Activated naive CD8-positive, alpha-beta T cell (primary cell): ENCODE measurements around the gene CACYBP.

ENCODE experiments used
- H3K27ac Mint-ChIP-seq: one replicate; pipeline ENCODE4 v1.8.0; 2021; ENCODE audit warnings: mixed read lengths
- H3K27me3 Mint-ChIP-seq: one replicate; pipeline ENCODE4 v1.8.0; 2021; ENCODE audit warnings: mixed read lengths
- H3K36me3 Mint-ChIP-seq: one replicate; pipeline ENCODE4 v1.8.0; 2021; ENCODE audit warnings: mixed read lengths
- H3K4me1 Mint-ChIP-seq: one replicate; pipeline ENCODE4 v1.8.0; 2021; ENCODE audit warnings: low read depth, mixed read lengths
- H3K4me3 Mint-ChIP-seq: one replicate; pipeline ENCODE4 v1.8.0; 2021; ENCODE audit warnings: mild to moderate bottlenecking, mixed read lengths
- H3K9me3 Mint-ChIP-seq: one replicate; pipeline ENCODE4 v1.8.0; 2021; ENCODE audit warnings: low read depth, mixed read lengths

The CACYBP gene, protein sequence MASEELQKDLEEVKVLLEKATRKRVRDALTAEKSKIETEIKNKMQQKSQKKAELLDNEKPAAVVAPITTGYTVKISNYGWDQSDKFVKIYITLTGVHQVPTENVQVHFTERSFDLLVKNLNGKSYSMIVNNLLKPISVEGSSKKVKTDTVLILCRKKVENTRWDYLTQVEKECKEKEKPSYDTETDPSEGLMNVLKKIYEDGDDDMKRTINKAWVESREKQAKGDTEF

DNA sequence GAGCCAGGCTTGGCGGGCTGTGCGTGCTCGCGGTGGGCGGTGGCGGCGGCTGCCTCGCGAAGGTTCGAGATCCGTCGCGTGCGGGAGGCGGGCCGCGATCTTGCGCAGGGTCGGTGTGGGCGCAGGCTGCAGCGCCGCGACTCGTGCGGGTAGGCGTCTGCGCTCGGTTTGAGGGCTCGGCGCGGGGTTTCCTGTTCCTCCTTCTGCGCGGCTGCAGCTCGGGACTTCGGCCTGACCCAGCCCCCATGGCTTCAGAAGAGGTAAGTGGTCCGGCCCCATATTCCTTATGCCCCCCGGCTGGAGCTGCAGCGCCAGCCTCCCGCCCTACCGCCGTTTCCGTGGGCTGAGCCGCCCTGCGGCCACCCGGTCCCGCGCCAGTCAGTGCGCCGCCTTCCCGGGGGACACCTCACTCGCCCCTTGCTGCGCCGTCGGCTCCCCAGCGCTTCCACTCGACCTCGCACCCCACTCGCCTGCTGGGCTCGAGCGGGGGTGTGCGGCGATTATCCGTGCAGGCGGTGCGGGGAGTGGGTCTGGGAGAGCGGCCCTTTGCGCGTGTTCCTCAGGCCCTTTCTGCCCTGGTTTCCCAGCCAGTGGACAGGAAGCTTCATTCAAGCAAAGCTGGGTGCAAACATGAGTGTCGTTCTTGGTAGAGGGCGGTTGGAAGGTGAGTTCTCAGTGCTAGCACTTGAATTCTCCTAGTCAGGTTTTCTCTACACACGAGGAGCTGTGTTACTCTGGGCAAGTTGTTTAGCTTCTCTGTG, at the start of gene CACYBP:
Gene CACYBP, plus strand, starts transcription at position 12 of the 761 bp plus-strand sequence. Its CDS starts 234 bp downstream, at position 246.
- H3K4me3 Mint-ChIP-seq: no peak within 1 kb of the TSS
- H3K36me3 Mint-ChIP-seq: peaks cover 7% of the 10 kb centered on the region
- H3K9me3 Mint-ChIP-seq: no peaks in the 10 kb centered on the region
- H3K4me1 Mint-ChIP-seq: peaks cover 48% of the 10 kb centered on the region
- no peaks in the 10 kb centered on the region for H3K27me3 Mint-ChIP-seq
- peak within 1 kb of the TSS; percentile 88 for H3K27ac Mint-ChIP-seq

GRCh38 chr1:174953285-174954072, 46.3 kb upstream of the CACYBP start:
- Mint-ChIP-seq H3K4me3 (no peak overlapping the region), H3K9me3 (no peaks in the 10 kb centered on the region), H3K27ac (no peak overlapping the region), H3K27me3 (no peaks in the 10 kb centered on the region), H3K36me3 (no peaks in the 10 kb centered on the region), H3K4me1 (peaks cover 27% of the 10 kb centered on the region)

DNA sequence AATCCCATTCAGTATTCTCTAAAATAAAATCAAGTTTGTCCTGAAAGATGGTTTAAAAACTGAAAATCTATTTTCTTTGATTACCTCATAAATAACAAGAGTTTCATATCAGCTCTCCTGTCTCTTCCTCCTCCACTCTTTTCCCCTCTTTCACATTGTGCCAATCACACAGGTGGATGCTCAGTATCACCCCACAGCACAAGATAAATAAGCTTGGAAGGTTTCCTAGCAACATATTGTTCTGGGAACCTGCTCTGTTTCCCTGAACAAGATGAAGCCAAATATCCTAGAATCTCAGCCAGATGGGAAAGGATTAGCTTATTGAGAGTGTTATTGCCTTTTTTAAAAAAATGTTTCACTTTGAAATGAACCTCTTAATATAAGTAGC, 45.7 kb upstream of the CACYBP start:
- peaks cover 28% of the 10 kb centered on the region for H3K4me1 Mint-ChIP-seq

DNA sequence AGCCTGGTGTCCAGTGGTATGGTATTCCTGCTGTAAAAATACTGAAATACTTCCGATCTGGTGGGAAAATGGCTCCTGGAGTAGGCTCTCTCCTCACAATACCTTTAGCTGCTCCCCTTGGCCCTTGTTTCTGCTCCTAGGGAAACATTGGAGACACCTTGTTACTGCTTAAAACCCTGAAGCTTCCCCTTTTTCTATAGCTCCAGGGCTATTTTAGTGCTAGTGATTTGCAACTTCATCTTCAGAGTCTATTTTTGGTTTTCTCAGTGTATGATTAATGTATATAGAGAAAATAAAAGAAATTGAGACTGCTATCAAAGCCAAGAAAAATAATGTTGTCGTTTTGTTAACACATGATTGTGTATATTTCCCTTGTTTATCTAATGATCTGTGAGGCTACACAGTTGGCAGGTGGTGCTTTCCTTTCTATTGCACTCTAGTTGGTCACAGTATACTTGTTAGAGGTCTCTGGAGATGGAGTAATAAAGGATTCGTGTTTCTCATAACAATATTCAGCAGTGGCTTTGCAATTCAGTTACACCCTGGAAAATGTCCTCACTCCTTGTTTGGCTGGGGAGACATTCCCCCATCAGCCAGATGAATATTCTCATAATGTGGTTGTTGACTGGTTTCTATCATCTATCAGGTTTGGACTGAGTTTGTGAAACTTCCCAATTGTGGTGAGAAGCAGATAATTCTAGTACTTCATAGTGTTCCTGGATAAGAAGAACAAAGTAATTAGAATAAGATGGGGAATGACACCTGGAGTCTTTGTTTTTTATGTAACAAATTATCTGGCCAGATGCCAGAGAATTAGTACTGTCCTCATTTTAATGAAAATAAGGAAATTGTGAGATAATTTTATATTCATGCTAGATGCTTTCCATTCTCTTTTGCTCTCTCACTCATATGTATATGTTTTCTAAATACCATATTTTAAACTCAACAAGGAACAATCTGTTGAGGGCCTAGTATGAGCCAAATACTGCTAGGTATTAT, 44.8 kb upstream of the CACYBP start:
- Mint-ChIP-seq H3K27ac (no peak overlapping the region), H3K9me3 (no peaks in the 10 kb centered on the region), H3K36me3 (no peaks in the 10 kb centered on the region), H3K4me1 (peaks cover 28% of the 10 kb centered on the region), H3K27me3 (no peaks in the 10 kb centered on the region), H3K4me3 (no peak overlapping the region)

More for the DNA sequence above, 45.7 kb upstream of the CACYBP start:
- Mint-ChIP-seq H3K9me3 (no peaks in the 10 kb centered on the region), H3K27me3 (no peaks in the 10 kb centered on the region), H3K36me3 (no peaks in the 10 kb centered on the region), H3K4me3 (no peak overlapping the region), H3K27ac (no peak overlapping the region)

GRCh38 chr1:174956086-174956485, 43.7 kb upstream of the CACYBP start:
- Mint-ChIP-seq H3K4me1 (peaks cover 28% of the 10 kb centered on the region), H3K9me3 (no peaks in the 10 kb centered on the region), H3K27me3 (no peaks in the 10 kb centered on the region), H3K4me3 (no peak overlapping the region), H3K36me3 (no peaks in the 10 kb centered on the region), H3K27ac (no peak overlapping the region)

DNA sequence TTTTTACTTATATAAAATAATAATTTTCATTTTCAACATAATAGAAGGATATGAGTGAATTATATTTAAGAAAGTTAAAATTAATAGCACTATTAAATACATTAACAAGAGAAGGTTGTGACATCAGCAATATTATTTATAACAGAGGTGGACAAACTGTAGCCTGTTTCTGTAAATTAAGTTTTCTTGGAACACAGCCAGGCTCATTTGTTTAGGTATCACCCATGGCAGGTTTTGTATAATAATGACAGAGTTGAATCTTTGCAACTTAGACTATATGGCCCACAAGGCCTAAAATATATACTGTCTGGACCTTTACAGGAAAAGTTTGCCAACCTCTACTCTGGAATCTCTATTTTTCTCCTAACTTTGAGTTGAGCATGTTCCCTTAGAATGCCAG, 42.8 kb upstream of the CACYBP start:
- no peak overlapping the region for H3K27ac Mint-ChIP-seq
- H3K27me3 Mint-ChIP-seq: no peaks in the 10 kb centered on the region
- peaks cover 28% of the 10 kb centered on the region for H3K4me1 Mint-ChIP-seq
- H3K36me3 Mint-ChIP-seq: no peaks in the 10 kb centered on the region
- no peaks in the 10 kb centered on the region for H3K9me3 Mint-ChIP-seq
- no peak overlapping the region for H3K4me3 Mint-ChIP-seq

DNA sequence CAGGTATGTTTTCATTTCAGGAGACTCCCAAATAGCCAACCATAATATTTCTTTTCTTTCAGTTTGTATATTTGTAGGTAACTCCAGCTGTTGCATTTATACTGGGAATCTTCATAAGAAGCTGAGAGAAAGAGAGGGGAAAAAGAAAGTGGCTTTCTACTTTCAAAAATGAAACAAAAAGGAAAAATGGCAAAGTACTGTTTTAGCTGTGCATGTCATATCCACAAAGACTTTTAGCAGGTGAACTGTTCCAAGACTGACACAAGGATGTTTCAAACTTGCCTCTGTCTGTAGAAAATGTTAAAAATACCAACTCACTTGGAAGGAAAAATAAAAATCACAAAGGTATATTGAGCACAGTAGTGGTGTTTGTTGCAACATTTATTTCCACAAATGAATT, 41.9 kb upstream of the CACYBP start:
- H3K9me3 Mint-ChIP-seq: no peaks in the 10 kb centered on the region
- H3K36me3 Mint-ChIP-seq: no peaks in the 10 kb centered on the region
- H3K27me3 Mint-ChIP-seq: no peaks in the 10 kb centered on the region
- no peak overlapping the region for H3K4me3 Mint-ChIP-seq
- peak overlapping the region; percentile 86 for H3K27ac Mint-ChIP-seq
- peaks cover 28% of the 10 kb centered on the region for H3K4me1 Mint-ChIP-seq

GRCh38 chr1:174958396-174958795, 41.4 kb upstream of the CACYBP start:
- Mint-ChIP-seq H3K36me3 (no peaks in the 10 kb centered on the region), H3K4me3 (no peak overlapping the region), H3K27ac (peak overlapping the region; percentile 30), H3K27me3 (no peaks in the 10 kb centered on the region), H3K4me1 (peaks cover 31% of the 10 kb centered on the region), H3K9me3 (no peaks in the 10 kb centered on the region)

DNA sequence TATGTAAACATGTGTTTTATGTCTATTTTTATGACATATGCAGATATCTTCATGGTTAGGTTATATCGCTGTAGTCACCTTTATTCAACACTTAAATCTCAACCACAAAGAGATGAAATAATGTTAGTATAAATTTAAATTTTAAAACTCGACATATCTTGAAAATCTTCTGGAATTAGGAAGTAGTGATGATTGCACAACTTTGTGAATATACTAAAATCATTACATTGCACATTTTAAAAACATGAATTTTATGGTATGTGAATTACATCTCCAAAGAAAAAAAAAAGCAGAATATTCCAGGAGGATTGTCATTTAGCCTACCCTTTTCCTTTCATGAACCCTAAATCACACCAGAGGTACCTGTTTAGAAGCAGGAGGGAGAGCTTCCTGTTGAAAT, 39.4 kb upstream of the CACYBP start:
- H3K27ac Mint-ChIP-seq: no peak overlapping the region
- H3K36me3 Mint-ChIP-seq: no peaks in the 10 kb centered on the region
- H3K27me3 Mint-ChIP-seq: no peaks in the 10 kb centered on the region
- H3K4me3 Mint-ChIP-seq: no peak overlapping the region
- no peaks in the 10 kb centered on the region for H3K9me3 Mint-ChIP-seq
- H3K4me1 Mint-ChIP-seq: peaks cover 36% of the 10 kb centered on the region

DNA sequence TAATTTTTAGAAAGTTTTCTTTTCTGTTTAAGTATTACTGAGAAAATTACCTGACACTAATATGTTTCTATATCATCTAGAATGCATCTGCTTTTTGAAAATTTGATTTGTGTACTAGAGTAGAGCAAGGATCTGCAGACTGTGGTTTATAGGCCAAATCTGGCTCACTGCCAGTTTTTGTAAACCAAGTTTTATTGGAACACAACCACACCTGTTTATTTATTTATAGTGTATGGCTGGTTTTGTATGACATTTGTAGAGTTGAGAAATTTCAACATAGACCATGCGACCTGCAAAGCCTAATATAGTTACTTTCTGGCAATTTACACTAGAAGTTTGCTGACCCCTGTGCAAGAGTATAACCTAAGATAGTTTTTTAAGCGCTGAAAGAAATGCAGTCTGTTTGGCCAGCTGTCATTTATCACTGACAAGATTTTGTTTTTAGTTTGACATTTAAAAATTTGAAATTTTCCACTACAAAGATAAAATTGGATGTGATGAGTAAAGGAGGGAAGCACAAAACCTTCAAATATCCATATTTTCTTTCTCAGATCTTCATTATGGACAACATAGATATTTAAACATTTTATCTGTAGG, 36.1 kb upstream of the CACYBP start:
- no peaks in the 10 kb centered on the region for H3K9me3 Mint-ChIP-seq
- peak overlapping the region; percentile 94 for H3K27ac Mint-ChIP-seq
- H3K27me3 Mint-ChIP-seq: no peaks in the 10 kb centered on the region
- peaks cover 53% of the 10 kb centered on the region for H3K4me1 Mint-ChIP-seq
- H3K36me3 Mint-ChIP-seq: no peaks in the 10 kb centered on the region
- H3K4me3 Mint-ChIP-seq: no peak overlapping the region

- Mint-ChIP-seq H3K36me3 (peaks cover 2% of the 10 kb centered on the region), H3K4me1 (peaks cover 61% of the 10 kb centered on the region), H3K9me3 (no peaks in the 10 kb centered on the region), H3K27me3 (no peaks in the 10 kb centered on the region), H3K4me3 (peak overlapping the region; percentile 79), H3K27ac (peak overlapping the region; percentile 94)
Observed at GRCh38 chr1:174964261-174964971, 35.3 kb upstream of the CACYBP start.

DNA sequence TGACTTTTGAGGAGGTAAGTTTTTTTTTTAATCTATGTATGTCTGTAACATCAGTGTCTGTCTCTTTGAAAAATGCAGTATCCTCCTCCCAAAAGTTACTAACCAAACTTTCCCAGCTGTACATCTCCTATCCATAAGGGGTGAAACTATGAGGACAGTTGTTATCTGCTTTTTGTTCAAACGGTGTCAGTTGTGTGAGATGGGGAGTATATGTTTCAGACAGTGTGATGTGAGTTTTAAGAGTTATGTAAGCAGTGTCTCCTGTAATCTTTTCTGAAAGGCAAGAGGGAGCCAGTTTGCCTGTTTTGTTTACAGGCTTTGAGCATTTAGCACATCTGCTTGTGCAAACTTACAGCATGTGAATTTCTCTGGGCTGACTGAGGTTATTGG, 34.8 kb upstream of the CACYBP start:
- Mint-ChIP-seq H3K9me3 (no peaks in the 10 kb centered on the region), H3K27ac (peak overlapping the region; percentile 94), H3K4me1 (peaks cover 66% of the 10 kb centered on the region), H3K4me3 (peak overlapping the region; percentile 79), H3K27me3 (no peaks in the 10 kb centered on the region), H3K36me3 (peaks cover 2% of the 10 kb centered on the region)

DNA sequence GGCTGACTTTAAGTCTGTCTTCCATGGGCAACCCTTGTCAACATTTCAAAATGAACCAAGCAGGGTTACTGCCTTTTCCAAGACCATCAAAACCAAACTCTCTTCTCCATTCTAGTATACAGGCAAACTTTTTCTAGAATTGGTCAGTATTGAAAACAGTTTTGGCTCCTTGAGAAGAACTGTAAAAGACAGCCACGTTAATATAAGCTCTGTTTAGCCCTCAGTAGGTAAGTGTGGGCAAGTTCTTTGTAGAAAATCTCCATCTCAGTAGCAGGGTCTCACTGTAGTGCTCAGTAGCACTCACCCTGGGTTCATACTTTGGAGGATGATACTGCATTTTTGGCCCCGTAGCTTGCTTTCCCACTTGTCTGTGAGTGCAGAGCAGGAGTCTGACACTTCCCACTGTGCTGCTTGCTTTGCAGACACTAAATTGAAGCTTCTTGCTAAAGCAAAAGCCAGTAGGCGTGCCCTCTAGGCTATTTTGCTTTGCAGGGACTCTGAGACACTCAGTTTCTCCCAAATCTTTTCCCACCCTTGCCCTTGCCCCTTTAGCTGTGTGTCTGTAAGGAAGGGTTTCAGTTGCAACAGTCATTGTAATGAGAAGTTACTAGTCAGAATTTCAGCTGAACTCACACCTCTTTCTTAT, 34.3 kb upstream of the CACYBP start:
- peak overlapping the region; percentile 79 for H3K4me3 Mint-ChIP-seq
- H3K27ac Mint-ChIP-seq: peak overlapping the region; percentile 94
- peaks cover 71% of the 10 kb centered on the region for H3K4me1 Mint-ChIP-seq
- H3K27me3 Mint-ChIP-seq: no peaks in the 10 kb centered on the region
- H3K9me3 Mint-ChIP-seq: no peaks in the 10 kb centered on the region
- H3K36me3 Mint-ChIP-seq: peaks cover 2% of the 10 kb centered on the region
